IPS-NIHi7 (cell line): ENCODE measurements around the gene TSC2.

Experiments used
- DNase-seq: peaks from one replicate; pipeline ENCODE4 v3.0.0; 2012; ENCODE audit warnings: mixed read lengths; ENCODE audit errors: extremely low spot score

Gene TSC2

DNA sequence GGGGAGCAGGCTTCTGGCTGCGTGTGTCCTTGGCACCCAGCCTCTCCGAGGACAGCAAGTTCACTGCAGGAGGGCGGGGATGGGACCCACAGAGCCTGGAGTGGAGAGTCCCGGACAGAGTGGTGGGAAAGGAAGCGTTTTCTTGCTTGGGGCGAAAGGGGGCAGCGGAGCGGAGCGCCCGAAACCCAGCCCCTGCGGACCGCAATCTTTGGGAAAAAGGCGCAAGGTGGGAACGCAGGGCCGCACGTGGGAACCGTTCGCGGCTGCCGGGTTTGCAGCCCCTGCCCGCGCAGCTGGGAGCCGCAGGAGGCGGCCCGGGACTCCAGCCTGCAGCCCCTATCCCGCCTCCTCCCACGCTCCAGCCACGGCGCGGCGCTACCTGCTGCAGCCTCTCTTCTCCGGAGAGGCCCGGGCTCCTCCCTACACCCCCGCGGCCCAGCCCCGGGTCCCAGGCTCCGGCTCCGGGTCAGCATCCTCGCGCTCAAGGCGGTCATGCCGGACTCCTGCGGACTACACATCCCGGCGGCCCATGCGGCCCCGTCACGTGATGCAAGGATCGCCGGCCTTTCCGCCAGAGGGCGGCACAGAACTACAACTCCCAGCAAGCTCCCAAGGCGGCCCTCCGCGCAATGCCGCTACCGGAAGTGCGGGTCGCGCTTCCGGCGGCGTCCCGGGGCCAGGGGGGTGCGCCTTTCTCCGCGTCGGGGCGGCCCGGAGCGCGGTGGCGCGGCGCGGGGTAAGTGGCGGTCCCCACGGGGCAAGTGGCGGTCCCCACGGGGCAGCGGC lies at the start of gene TSC2, which contains the start of gene NTHL1:
Gene TSC2, plus strand, starts transcription at position 656 of the 786 bp plus-strand sequence. CDS start 631 bp downstream, outside the sequence.
Gene NTHL1, minus strand, starts transcription at position 505 of the 786 bp plus-strand sequence. Its CDS starts 11 bp downstream, at position 494.
- DNase-seq: peak; percentile 99

DNA sequence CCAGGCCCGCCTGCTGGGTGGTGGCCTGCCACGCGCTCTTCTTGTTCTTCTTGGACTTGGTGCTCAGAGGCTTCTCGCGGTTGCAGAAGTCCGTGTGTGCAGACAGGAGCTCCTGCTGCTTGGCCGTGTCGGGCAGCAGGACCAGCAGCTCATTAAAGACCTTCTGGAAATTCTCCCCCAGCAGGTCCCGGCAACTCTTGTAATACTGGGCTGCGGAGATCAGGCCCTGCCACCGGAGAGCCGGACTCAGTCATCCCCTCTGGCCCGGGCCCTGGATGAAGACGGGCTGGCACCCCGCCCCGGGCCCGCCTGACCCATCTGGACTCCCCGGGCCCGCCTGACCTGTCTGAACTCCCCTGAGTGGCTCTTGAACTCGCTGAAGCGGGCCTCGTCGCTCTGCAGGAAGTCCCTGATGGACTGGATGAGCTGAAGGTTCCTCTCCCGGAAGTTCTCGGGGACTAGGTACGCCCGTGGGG lies 49.4 kb upstream of the TSC2 start:
- no peak for DNase-seq

DNA sequence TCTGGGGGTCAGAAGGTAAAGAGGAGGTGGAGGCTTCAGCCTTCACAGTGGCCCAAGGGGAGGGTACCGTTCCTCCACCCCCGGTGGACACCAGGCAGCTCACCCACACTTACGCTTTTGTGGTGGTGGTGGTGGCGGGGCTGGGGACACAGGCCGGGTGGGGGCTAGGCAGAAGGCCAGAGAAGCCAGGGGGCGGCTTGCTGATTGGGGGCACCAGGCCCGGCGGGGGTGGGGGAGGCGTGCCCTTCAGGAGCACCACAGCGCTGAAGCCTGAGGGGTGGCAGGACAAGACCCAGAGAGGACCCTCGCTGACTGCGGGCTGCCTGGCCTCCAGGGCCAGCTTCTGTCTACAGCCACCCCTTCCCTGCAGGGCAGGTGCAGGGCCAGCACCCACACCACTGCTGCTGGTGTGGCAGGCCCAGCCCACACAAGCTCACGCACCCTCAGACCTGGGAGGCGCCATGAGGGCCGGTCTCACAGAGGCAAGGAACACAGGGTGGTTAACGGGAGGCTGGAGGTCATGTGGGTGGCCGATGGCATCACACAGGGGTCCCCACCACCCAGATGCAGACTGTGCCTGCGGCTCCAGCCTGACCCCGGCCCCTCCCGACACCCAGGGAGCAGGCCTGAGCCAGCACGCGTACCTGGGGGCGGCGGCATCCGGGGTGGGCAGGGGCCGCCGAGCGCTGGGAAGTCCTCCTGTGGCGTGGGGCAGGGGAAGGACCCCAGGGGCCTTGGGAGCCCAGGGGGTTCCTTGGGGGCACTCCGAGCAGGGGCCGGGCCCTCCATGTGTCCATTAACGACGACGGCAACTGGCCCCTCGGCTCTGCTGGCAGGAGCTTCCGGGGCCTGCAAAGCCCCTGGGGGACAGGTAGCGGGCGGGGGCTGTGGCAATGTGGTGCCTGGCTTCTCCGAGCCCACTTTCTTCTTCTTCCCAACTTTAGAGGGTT lies 48.7 kb upstream of the TSC2 start:
- DNase-seq: no peak

DNA sequence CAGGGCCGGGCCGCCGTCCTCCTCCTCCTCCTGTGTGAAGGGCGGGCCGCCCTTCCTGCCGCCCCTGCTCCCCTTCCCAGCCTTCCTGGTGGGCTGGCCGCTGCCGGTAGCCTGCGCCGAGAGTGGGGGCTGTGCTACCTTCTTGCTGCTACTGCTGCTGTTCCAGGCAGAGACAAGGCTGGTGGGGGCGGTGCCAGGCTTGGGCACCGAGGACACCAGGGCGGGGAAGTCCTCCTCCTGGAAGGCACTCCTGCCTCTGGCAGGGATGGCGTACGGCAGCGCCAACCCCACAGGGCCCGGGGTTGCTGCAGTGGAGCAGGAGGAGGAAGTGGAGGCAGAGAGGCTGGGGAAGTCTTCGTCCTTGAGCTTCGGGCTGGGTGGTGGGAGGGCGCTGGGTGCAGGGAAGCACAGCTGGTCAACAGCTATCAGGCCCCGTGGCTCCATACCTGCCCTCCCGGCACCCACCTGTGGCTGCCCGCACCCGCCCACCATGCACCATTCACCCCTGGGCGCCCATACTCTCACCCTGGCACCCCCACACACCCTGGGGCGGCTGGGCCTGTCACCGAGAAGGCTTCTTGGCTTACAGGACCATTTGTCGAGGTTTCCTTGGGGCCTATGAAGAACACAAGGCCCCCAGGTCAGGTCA lies 47.8 kb upstream of the TSC2 start:
- no peak for DNase-seq

DNA sequence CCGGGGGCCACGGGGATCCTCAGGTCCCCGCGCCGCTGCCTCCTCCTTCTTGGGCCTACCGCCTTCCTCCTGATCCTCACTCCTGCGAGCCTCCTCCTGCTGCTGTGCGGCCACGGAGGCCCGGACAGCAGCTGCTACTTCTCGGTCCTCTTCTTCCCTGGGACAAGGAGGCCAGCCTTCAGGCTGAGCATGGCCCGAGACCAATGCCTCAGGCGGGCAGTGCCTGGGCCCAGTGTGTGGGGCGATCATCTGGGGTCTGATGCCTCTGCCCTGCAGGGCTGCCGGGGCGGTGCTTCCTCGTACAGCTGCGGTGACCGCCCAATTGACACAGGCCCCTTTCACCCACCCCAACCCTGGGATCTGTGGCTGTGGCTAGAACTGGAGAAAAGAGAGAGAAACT lies 46.8 kb upstream of the TSC2 start:
- DNase-seq: no peak

DNA sequence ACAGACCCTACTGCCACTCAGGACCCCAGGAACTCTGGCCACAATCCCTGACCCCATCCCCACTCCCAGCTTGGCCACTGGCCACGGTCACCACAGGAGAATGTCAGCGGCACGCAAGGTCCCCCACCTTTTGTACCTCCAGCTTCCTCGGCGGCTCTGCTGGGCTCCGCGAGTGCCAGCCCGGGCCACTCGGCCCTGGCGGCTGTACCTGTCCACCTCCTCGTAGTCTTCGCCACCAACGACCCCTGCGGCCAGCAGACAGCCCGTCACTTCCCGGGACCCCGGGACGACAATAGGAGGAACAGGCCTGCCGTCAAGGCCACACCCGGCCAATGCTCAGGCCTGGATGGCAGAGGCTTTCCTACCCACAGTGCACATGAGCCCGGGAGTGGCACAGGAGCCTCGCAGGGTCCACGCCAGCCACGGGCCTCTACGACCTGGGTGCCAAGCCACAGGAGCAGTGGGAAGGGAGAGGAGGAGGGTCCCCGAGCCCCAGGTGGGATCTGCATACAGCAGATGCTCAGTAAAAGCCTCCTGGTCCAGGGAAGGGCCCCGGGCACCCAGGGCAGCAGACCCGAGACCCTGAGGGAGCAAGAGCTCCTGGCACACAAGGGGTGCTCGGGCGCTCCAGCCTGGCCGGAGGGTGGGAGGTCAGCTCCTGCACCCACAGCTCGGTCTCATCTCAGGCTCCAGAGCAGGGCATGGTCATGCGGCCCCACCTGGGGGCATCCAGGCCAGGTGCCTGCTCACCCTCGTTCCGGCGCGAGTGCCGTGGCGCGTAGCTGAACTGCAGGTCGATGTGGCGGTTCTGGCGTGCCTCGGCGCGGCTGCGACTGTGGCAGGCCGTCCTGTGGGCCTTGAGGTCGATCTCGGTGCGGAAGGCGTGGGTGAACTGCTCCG lies 46.1 kb upstream of the TSC2 start:
- DNase-seq: no peak

DNA sequence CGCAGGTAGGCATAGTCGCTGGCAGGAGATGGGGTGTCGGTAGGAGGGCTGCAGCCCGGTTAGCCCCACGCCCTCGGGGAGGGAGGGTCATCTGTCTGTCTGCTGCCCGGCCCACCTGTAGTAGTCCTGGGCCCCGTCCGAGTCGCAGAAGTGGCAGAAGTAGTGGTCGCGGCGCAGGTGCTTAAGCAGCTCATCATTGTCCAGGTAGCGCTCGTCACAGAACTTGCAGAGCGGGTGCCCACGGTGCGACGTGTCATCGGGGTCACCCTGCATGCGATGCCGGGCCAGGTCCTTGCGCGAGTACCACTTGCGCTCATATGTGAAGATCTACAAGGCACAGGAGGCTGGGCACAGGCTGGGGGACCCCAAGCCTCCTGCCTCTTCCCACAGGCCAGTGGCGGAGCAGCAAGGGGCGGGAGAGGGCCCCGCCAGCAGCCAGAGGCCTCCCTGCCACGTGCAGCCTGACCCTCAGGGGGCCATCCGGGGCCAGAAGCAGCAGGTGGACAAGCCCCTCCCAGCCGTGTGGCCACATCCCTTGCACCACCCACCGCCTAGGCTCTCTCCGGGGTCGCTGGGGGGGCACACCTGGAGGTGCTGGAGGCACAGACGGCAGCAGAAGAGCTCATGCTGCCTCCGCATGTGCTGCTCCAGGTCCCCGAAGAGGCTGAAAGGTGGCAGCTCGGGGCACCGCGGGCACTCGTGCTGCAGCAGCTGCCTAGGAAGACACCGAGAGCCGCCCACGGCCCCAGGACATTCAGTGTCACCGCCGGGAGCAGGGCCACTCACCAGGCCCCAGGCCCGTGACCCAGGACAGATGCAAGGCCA lies 45.2 kb upstream of the TSC2 start:
- no peak for DNase-seq

DNA sequence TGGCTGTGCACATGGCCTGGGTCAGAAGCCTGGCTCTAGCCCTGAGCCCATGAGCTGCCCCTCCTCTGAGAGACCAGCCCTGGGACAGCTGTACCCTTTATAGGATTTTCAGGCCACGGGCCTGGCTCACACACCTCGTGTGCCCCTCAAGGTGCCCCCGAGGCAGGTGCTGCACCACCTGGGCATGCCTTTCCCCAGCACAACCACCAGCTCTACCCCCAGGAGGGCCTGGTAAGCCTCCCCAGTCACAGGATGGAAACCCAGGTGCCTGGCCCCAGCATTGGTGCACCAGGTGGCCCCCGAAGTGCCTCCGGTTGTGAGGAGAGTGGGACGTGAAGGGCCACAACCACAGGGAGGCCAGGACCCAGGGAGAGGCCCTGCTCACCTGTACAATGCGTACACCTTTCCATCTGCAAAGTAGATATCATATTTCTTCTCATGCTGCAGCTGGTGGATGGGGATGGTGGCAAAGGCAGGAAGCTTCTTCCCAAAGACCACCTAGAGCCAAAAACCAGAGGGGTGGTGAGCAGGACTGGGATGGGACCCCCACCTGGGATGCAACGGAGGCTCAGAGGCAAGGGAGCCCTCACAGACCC lies 44.5 kb upstream of the TSC2 start:
- DNase-seq: no peak

DNA sequence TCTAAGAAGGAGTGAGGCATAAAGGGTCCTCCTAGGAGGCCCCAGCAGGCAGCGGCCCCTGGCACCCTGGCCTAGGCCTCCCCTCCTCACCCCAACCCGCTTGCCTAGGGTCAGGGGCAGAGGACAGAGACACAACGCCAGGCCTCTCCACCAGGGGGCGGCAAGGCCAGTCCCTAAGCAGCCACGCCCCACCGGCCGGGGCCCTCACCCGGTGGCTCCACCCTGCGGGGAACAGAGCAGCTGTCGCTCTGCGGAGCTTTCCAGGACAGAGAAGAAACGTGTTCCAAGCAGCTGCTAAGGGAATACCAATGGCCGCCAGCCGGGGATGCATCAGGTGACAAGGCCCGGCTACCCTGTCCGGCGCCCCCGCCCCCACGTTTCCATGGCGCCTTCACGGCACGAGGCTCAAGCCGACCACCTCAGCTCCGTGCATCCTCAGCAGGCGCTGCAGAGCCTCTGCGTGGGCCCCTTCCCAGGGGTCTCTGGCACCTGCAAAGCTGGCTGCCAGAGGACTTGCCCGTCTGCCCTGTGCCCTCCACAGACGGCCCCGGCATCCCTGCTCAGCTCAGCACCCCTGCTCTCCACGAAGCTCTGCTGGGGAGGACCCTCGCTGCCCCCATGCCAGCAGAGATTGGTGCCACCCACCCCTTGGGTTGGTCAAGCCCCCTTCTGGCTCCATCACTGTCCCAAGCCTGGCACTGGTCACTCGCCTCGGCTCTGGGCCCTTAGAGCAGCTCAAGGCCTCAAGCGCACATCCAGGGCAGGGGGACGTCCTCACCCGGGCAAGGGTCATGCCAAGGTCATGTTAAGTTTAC lies 43.8 kb upstream of the TSC2 start:
- DNase-seq: peak; percentile 96

DNA sequence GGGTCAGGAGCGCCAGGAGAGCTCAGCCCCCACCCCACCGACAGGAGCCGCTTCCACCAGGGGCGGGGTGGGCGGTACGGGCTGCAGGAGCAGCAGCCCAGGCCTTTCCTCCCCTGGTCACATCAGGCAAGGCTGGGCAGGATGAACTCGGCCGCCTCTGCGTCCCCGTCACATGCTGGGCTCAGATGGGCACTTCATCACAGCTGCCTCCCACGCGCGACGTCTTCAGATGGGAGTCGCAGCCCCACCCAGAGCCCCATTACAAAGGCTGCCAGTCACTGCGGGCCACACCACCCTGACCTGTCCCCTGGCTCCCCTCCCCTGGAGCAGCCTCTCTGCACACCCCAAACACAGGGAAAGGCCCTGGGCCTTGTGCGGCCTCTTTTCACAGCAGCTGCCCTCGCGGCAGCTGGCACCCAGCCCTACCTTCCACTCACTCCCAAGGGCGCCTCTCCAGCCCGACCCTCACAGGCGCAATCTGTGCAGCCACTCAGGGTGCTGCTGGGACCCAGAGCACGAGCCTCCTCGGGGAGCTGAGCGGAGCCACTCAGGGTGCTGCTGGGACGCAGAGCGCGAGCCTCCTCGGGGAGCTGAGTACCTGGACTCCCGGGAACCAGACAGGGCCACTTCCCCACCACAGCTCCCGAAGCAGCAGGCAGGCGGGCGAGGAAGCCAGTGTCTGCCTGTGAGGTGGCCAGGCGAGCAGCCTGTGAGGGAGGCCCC lies 42.8 kb upstream of the TSC2 start:
- no peak for DNase-seq

DNA sequence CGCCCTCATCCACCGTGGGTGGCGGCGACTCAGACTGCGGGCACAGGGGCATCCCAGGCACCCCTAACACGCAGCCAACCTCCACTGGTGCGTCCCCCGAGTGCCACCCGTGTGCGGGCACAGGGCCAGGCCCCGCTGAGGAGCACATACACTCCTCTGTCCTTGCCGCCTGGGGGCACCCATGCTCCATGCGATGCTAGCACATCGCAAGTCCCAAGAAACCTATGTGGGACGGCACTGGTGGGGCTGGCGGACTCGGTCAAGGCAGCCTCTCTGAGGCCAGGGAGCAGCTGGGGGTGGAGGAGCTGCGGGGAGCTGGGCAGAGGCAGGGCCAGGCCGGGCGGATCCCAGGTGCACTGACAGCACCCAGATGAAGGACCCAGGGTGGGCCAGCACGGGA lies 42.1 kb upstream of the TSC2 start:
- DNase-seq: no peak

DNA sequence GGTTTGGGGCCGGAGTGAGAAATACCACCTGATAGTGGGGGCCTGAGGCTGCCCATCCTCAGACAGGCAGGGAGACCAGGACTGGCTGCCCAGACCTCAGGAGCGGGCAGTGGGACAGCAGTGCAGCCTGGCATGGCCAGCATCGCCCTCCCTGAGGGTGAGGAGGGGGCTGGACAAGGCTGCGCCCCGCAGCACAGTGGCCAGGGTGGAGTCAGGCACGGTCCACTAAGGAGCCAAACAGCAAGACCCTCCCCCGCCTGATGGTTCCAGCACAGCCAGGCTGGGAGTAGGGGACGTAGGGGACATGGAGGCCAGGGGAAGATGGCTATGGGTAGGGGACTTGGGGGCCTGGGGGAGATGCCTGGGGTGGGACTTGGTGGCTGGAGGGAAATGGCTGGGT lies 41.5 kb upstream of the TSC2 start:
- DNase-seq: no peak

DNA sequence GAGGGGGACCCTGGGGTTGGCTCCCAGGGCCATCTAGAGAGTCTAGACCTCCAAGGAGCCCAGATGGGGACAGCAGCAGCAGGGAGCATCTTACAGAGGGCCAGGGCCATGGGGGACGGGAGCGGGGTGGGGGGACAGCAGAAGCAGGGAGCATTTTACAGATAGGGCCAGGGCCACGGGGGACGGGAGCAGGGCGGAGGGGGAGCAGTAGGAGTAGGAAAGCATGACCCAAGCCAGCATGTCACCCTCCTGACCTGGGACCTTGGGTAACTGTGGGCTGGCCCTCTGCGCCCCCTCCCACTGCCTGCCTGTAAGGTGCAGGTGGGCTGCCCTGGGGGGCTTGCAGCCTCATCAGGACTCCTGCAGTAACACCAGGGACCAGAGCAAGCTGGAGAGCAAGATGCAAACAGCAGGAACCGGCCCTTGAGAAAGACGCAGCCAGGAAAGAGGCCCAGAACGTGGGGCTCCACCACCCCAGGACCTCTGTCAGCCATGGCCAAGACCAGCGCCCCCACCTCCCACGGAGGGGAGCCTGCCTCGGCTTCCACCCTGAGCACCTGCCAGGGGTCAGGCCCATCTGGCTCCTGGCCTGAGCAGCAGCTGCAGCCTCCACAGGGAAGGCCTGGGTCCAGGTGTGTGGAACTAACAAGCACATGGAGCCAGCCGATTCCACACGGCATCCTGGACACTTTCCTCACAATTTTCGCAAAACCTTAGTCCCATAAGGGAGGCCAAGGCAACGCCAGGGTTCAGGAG lies 40.5 kb upstream of the TSC2 start:
- DNase-seq: no peak

DNA sequence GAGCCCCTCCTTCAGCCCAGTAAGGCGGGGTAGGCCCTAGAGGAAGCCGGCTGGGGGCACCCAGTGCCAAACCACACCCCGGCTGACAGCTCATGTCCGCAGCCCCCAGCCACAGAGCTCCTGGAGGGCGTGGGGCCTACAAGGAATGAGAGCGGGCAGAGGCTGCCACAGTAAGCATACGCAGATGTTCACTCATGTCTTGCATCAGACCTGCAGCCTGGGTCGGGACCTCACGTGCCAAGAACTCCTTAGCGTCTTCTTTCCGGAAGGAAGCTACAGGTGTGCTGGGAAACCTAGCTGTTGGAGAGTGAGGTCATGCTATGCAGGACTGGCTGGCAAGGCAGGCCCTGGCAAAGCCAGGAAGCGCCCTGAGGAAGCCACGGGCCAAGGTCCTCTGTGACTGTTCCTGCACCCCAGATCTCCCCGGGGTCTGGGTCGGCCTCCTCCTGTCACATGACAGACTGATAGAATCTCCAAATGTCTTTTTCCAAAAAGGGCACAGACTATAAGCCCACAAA lies 39.7 kb upstream of the TSC2 start:
- DNase-seq: no peak

DNA sequence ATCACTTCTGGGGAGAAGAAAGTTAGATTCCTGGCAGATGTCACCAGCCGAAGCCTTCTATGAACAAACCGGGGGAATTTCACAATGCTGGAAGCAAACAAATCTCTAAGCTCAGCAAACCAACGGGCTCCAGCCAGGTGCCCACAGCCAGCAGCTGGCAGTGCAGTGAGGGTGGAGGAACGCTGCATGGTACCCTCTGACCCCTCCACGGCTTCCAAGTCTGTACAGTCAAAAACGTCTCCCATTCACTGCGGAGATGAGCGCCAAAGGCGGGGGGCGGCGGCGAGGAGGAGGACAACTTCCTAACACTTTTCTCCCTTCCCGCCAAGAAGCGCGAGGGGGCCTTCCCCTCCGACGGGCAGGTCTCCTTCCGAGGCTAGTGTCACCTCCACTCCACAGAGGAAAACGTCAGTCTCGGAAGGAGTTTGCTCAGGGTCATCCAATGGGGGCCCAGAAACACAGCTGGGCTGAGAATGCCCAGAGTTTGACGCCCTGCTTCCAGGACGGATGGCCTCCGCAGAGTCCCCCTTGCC lies 39.1 kb upstream of the TSC2 start:
- no peak for DNase-seq

DNA sequence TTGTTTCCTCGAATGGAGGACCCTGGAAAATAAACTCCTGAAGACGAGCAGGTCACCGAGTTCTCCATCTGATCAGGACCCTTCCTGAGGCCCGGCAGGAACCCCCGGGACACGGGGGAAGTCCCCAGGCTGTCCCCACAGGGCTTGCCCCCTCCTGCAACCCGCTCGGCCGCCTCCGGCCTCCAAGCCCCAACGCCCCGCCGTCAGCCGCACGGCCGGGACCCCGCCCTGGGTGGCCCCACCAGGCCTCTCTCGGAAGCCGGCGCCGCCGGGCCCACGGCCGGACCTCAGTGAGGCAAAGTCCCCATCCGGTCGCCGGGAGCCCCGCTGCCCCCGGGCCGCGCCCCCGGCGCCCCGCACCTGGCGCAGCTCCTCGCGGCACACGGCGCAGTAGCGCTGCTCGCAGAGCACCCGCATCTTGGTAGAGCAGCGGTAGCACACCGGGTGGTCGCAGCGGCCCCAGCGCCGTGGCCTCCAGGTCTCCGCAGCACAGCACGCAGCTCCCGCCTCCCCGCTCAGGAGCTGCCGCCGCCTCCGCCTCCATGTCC lies 38.5 kb upstream of the TSC2 start:
- no peak for DNase-seq
